ENCODE results near the gene NPTXR.

NPTXR gene

DNA sequence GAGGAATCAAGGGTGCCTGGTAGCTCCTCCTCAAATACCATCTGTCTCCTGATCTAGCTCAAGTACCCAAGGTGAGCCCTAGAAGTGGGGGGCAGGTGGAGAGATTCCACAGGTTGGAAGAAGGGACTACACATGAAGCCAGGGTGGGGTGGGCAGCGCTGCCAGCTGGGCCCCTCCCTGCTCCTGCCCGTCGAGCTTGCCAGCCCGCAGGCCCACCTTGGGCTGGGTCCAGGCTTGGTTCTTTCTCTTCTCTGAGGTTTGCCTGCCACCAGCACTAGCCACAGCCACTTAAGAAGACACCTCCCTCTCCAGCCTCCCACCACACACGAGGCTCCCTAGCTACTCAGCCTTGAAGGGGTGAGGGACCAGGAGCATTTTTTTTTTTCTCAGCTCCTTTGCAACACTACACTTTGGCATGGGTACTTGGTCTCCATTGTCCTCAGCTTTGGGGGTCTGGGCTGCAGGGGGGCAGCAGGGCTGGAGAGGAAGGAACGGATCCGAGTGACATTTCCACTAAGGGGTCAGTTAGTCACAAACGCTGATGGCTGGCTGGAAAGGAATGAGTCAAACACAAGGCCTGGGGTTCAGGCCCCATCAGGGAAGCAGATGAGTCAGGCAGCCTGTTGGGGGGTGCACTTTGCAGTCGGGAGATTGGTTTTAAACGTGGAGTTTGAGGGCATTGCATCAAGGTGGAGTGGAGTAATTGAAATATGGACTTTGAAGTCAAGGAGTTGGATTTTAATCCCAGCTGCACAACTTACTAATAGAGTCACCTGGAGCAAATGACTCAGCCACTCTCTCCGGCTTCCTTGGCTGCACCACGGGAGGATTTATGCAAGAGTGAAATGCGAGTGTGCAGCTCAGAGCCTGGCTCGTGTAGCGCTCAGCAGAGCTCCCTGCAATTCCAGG, 7.4 kb upstream of the NPTXR start:
- DNase-seq = no peak

DNA sequence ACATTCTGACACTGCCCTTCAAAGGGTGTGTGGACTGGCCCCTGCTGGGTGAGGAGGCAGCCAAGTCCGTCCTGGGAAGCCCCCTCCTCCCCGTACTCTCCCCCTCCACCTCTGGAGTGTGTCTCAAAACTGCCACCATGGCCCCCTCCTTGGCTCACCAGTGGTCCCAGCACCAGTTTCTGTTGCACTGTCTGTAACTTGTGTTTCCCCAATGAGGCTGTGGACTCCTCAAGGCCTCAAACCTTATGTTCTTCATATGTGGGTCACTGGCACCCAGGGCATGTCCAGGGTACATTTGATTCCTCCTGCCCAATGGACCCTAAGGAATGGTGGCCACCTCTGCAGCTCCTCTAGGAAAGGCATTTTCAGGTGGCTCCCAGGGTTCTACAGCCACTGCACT, 6.6 kb upstream of the NPTXR start:
- DNase-seq = no peak

DNA sequence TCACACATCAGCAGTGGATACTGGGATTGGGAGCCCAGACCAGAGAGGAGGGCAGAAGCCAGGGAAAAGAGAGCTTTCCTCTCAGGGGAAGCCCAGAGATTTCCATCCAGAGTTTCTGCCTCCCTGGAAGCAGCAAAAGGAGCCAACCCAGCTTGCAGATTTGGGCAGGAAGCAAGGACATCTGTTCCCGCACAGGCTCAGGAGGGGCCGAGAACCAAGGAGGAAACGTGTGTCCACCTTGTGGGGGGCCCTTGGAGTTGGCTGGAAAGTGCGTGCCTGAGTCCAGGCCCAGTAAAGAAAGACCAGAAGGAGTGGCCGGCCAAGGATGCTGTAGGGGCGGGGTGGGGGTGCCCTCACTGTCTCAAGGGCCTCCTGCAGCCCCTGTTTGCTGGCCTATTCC, 6.0 kb upstream of the NPTXR start:
- DNase-seq = no peak

DNA sequence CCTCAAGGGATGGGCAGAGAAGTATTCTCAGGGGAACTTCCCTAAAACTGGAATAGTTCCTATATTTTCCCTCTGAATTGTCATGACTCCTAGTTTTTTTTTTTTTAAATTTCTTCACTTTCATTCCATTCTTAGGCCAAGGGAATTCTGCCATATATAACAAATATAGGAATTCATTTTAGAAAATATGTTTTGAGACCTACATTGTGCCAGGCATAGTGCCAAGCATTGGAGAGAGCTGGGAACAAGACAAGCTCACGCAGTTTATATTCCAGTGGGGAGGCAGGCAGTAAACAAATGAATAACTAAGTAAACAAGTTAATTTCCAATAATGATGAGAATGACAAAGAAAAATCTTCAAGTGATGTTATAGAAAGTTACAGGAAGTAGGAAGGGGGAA, 2.6 kb upstream of the NPTXR start:
- no peak for DNase-seq

DNA sequence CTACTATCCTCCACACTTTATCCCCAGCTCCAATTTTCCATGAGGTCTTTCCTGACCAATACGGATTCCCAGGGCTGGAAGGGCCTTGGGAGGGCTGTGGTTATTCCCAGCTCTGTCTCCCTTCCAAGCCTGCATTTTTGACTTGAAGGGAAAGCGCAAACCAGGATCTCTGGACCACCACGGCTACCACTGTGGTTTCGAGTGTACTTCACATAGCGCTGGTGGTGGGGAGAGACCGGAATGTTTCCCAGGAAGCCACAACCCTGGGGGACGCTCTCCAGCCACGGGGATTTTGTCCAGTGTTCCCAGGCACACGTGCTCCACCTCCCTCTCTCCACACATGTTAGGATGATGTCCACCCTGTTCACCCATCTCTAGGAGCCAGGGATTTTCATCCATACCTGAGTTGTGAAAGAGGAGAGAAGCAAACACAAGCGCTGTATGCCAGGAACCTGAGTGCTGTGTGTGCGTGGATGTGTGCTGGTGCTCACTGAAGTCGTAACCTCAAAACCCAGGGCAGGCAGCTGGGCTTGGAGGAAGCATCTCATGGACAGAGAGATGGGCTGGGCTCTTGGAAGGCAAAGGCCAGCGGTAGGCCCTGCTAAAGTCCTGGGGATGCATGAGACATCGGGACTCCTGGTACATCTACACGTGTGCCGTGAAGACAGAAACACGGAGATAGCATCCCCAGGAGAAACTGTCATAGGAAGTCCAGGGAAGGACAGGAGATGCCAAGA, 1.3 kb upstream of the NPTXR start:
- peak; percentile 11 for DNase-seq

DNA sequence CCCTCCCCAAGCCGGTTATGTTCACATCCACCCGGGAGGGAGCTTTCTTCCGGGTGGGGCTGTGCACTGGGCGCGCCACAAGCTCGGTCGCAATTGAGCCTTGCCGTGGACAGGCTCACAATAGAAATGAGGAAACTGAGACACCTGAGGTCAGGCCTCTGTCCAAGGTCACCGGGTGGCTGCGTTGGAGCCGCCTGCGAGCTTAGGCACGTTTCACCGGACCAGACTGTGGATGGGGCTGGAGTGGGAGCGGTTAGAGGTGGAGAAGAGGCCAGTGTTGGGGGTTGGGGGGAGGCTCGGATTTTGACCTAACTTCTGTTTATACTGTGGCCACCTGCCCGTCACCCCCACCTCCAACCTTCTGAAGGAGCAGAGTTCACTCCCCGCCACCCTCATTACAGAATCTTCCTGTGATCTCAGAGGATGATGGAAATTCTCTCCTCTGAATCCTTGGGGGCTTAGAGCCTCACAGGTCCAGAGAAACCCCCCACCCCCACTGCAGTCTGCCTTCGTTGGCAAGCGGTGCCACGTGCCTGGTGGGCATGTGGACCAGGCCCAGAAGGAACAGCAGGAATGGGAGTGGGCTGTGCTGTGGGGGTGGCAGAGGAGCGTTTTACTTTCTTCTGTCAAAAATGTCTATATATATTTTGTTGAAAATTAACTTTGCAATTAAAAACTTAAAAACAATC, 631 bp upstream of the NPTXR start:
- DNase-seq = peak; percentile 5

- DNase-seq = peak; percentile 79
These were observed 599 bp downstream of the NPTXR start for GRCh38 chr22:38843201-38843656.

- DNase-seq = no peak
These were observed 1.2 kb downstream of the NPTXR start for GRCh38 chr22:38842512-38843200.

- no peak for DNase-seq
These were observed 2.2 kb downstream of the NPTXR start for GRCh38 chr22:38841635-38842034.

GRCh38 chr22:38841211-38841610, 2.6 kb downstream of the NPTXR start:
- DNase-seq = no peak

DNA sequence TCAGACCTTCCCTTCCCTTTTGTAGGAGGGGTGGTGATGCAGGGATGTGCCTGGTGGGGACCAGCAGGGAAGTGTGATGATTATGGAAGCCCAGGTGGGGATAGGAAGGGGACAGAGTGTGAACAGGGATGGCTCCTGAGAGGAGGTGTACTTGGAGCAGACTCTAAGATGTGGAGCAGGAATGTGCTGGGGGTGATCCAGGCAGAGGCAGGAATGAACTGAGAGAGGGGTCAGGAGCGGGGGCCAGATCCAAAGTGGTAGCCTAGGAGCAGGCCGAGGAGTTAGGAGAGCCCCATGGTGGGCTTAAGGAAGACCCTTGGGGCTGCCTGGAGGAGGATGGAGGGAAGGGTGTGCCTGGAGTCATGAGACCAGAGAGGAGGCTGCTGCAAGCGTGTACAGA, 3.7 kb downstream of the NPTXR start:
- no peak for DNase-seq

DNA sequence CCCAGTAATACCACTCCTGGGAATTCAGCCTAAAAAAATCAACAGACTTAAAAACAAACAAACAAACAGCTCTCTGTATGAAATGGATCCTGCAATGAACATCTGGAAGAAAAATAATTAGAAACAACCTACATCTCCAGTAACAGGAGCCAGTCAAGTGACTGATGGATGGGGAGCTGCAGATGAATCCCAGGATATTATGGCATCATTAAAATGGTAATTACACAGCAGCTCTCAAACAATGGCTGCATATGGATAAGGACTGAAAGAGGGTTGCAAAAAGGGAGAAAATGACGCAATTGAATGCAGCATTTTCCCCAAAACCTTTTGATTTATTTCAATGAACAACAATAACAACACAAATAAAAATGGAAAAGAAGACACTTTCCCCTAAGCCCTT, 4.1 kb downstream of the NPTXR start:
- no peak for DNase-seq

- DNase-seq = no peak
These were observed 6.4 kb downstream of the NPTXR start for GRCh38 chr22:38837414-38837928.

DNA sequence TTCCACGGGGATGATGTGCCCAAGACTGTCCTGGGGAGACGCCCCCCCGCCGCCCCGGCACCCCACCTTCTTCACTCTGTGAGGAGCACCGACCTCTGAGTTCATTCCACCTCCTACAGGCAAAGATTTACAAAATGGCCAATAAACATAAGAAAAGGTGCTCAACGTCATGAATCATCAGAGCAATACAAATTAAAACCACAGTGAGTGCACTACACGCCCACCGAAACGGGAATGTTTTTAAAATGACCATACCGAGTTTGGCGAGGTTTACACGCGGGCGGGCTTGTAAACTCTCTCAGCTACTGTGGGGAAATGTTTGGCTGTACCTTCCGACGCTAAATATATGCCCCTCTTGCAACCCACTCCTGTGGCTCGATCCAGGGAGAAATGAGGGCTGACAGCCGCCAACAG, 7.9 kb downstream of the NPTXR start:
- no peak for DNase-seq

GRCh38 chr22:38834991-38835390, 8.8 kb downstream of the NPTXR start:
- no peak for DNase-seq

DNA sequence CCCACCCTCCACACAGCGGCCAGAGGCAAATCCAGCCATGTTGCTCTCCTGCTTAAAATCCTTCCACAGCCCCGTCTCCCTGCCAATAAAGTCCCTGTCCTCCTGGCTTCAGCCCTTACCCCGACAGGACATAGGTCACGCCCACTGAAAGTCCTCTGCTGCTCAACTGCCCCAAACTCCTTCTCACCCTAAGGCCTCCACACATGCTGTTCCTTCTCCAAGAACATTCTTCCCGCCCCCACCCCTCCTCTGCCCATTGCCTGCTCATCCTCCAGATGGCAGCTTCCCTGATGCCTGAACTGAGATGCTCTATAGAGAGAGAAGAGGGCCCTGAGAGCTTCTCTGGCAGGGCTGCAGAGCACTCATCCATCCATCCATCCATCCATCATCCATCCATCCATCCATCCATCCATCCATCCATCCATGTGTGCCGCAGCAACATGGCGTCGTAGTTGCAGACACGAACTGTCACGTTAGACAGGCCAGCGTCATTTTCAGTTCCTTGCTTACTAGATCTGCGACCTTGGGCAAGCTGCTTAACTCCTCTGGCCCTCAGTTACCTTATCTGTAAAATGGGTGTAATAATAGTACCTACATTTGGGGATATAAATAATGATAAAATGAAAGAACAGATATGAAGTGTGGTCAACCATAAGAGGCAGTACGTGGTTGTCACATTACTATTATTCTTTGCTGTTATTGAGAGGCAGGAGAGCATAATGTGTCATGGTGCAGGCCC, 9.4 kb downstream of the NPTXR start:
- DNase-seq = no peak

DNA sequence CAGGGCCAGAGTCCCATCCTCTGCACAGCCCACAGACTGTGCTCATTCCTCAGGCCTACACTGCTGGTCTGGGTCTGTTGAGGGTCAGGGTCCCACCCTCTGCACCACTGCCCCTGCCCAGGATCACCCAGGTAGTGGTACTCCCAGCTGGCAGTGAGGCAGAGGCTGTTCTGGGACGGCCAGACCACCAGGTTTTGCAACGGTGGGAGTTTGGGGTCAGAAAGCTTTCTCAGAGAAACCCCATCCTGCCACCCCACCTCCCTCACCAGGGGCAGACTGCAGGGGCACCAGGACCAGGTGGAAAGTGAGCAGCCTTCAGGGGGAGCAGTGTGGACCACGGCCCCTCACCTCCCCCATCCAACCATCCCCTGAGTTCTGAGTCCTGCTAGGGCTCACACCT, 10.8 kb downstream of the NPTXR start:
- no peak for DNase-seq

DNA sequence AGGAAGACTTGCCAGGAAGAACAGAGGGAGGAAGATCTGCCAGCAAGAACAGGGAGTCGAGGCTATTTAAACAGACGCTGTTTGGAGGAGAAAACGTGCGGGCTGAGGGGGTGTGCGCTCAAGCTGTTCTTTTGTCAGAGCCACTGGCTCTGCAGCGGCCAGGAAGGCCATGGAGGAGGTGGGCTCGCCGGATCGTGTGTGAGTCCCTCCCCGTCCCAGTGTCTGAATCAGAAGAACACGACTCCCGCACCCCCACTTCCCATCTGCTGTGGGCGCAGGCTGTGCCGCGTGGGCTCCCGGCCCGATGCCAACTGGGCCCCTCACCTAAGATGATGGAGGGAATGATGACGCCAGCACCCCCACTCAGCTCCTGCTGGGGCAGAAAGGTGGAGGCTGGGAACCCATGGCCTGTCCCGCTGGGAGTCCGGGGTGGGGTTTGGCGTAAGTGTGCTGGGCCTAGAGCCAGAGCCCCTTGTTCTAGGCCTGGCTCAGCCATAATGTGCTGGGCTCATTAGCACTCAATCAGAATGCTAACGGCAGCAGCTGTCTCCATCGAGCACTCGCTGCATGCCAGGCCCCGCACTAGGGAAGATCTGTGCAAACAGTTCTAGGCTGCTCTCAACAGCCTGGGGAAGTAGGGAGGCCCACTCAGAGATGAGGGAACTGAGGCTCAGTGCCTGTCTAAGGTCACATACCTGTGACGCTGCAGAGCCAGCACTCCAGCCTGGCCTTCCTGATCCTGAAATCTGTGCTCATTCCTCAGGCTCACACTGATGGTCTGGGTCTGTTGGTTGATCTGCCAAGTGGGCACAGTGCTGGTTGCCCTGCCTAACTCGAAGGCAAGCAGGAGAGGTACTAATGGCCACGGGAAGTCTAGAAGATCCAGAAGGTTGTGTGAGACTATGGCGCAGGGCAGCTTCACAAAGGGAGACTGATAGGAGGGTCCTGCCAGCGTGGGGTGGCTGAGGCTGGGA, 11.5 kb downstream of the NPTXR start:
- DNase-seq = no peak

DNA sequence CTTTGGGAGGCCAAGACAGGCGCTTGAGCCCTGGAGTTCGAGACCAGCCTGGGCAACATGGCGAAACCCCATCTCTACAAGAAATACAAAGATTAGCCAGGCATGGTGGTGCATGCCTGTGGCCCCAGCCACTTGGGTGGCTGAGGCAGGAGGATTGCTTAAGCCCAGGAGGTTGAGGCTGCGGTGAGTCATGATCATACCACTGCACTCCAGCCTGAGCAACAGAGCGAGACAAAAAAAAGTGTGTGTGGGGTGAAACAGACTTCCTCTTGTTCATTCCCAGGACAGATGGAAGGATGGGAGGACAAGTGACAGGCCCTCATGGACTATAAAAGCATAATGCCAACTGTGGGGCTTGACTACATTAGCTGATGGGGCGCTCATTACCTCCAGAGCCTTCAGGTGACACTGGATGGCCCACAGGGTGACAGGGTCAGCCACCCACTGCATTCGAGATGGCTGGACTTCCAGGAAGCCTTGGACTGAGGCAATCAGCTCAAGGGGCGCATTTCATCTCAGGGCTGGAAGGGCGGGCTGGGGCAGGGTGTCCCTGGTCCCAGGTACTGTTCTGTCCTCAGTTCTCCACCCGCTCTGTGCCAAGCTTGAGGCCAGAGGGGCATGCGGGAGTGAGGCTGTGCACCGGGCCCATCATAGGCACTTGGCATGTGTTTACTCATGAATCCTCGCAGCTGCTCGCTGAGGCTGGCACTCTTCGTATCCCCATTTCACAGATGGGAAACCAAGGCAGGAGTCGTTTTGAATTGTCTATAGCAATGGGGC, 12.5 kb downstream of the NPTXR start:
- DNase-seq = no peak

GRCh38 chr22:38830845-38831108, 13.1 kb downstream of the NPTXR start:
- no peak for DNase-seq
